Measurements from ENCODE around the gene WNK2. TPM values are rescaled to one million over a fixed set of nuclear protein-coding genes. Genes with fewer than 3 reads are reported as not detected.
A peak's percentile ranks its signal among the peaks of the same experiment; 100 is the strongest.
"Not testable (repeated sequence)": the region's sequence is repeated elsewhere in the genome, so short reads cannot be mapped to it uniquely, and the experiment has no call there.

WNK2 gene
- polyA plus RNA-seq, 3 donors = 0.40 TPM; not detected in 2

GRCh38 chr9:93340091-93340490, 156.2 kb downstream of the WNK2 start:
- no peak overlapping the region for H3K4me2 ChIP-seq (replicated peaks; ENCODE audit: extremely low read depth, low read length, poor library complexity, severe bottlenecking)
- no peak for TF ChIP-seq CTCF (IDR thresholded peaks at IDR 0.05)

GRCh38 chr9:93341820-93342219, 157.9 kb downstream of the WNK2 start:
- H3K4me3 ChIP-seq (replicated peaks in 1 of 3; ENCODE audit: low read depth in 2 of 3, low read length in 3 of 3); H3K4me2 ChIP-seq (replicated peaks; ENCODE audit: extremely low read depth, low read length, poor library complexity, severe bottlenecking); DNase-seq; intact Hi-C loops (cut with micrococcal nuclease); H3K27ac ChIP-seq (ENCODE audit: low read depth in 1 of 2, low read length in 2 of 2); H3K36me3 Mint-ChIP-seq; H3K79me2 ChIP-seq (ENCODE audit: insufficient read depth, low read length); H3K9ac ChIP-seq (ENCODE audit: insufficient read depth, low read length, poor library complexity, severe bottlenecking); H3K4me3 Mint-ChIP-seq; H2AFZ ChIP-seq (ENCODE audit: insufficient read depth, low read depth, low read length, poor library complexity, severe bottlenecking); H4K20me1 ChIP-seq (ENCODE audit: insufficient read depth, low read length); H3K36me3 ChIP-seq (replicated peaks in 1 of 2; ENCODE audit: control insufficient read depth in 1 of 2, insufficient read depth in 2 of 2, low read length in 2 of 2); H3K4me1 Mint-ChIP-seq; H3K27ac Mint-ChIP-seq: not testable (repeated sequence)
- Histone ChIP-seq H3K9me3 (replicated peaks in 1 of 2; ENCODE audit: control insufficient read depth in 1 of 2, insufficient read depth in 1 of 2, low read length in 2 of 2) (peaks cover 21 to 31% of the 10 kb centered on the region in 2 donors), H3K4me1 (ENCODE audit: control insufficient read depth in 1 of 2, insufficient read depth in 2 of 2, low read length in 2 of 2) (peaks cover 6 to 10% of the 10 kb centered on the region in 2 donors), H3K27me3 (ENCODE audit: control insufficient read depth in 2 of 2, insufficient read depth in 2 of 2, low read length in 2 of 2) (peaks cover 22% of the 10 kb centered on the region in 2 donors)
- WGBS (ENCODE audit: insufficient coverage) = no CpG with 5 or more reads among the region's 5 CpGs
- Mint-ChIP-seq H3K27me3 (ENCODE audit: low read depth in 3 of 3) (peaks cover 28 to 35% (median 32%) of the 10 kb centered on the region in 3 donors), H3K9me3 (peaks cover 20 to 43% (median 32%) of the 10 kb centered on the region in 7 donors)

More at GRCh38 chr9:93340091-93340490, 156.2 kb downstream of the WNK2 start:
- no peak for DNase-seq
- Mint-ChIP-seq H3K27ac (no peak overlapping the region), H3K4me1 (no peaks in the 10 kb centered on the region), H3K9me3 (peaks cover 22 to 34% (median 30%) of the 10 kb centered on the region in 7 donors), H3K27me3 (ENCODE audit: low read depth in 3 of 3) (peaks cover 12 to 18% (median 15%) of the 10 kb centered on the region in 3 donors), H3K4me3 (peak overlapping the region in 1 of 2 donors; percentile 29), H3K36me3 (no peaks in the 10 kb centered on the region)
- Histone ChIP-seq H3K9me3 (replicated peaks in 1 of 2; ENCODE audit: control insufficient read depth in 1 of 2, insufficient read depth in 1 of 2, low read length in 2 of 2) (peaks cover 19 to 21% of the 10 kb centered on the region in 2 donors), H3K36me3 (replicated peaks in 1 of 2; ENCODE audit: control insufficient read depth in 1 of 2, insufficient read depth in 2 of 2, low read length in 2 of 2) (no peaks in the 10 kb centered on the region), H3K4me3 (replicated peaks in 1 of 3; ENCODE audit: low read depth in 2 of 3, low read length in 3 of 3) (no peak overlapping the region), H3K27ac (ENCODE audit: low read depth in 1 of 2, low read length in 2 of 2) (no peak overlapping the region), H3K79me2 (ENCODE audit: insufficient read depth, low read length) (no peaks in the 10 kb centered on the region), H4K20me1 (ENCODE audit: insufficient read depth, low read length) (no peaks in the 10 kb centered on the region), H3K4me1 (ENCODE audit: control insufficient read depth in 1 of 2, insufficient read depth in 2 of 2, low read length in 2 of 2) (no peaks in the 10 kb centered on the region), H2AFZ (ENCODE audit: insufficient read depth, low read depth, low read length, poor library complexity, severe bottlenecking) (no peak overlapping the region), H3K9ac (ENCODE audit: insufficient read depth, low read length, poor library complexity, severe bottlenecking) (no peak overlapping the region), H3K27me3 (ENCODE audit: control insufficient read depth in 2 of 2, insufficient read depth in 2 of 2, low read length in 2 of 2) (peaks cover 5% of the 10 kb centered on the region in 2 donors)
- intact Hi-C loops (cut with micrococcal nuclease) = no loop called here
- WGBS (ENCODE audit: insufficient coverage) = 91% methylated on average over 4 of the region's 6 CpGs

GRCh38 chr9:93342428-93342827, 158.5 kb downstream of the WNK2 start:
- H3K4me2 ChIP-seq (replicated peaks; ENCODE audit: extremely low read depth, low read length, poor library complexity, severe bottlenecking); H3K36me3 ChIP-seq (replicated peaks in 1 of 2; ENCODE audit: control insufficient read depth in 1 of 2, insufficient read depth in 2 of 2, low read length in 2 of 2); H4K20me1 ChIP-seq (ENCODE audit: insufficient read depth, low read length); DNase-seq; H3K9ac ChIP-seq (ENCODE audit: insufficient read depth, low read length, poor library complexity, severe bottlenecking); H3K27ac ChIP-seq (ENCODE audit: low read depth in 1 of 2, low read length in 2 of 2); H2AFZ ChIP-seq (ENCODE audit: insufficient read depth, low read depth, low read length, poor library complexity, severe bottlenecking); H3K27ac Mint-ChIP-seq; H3K36me3 Mint-ChIP-seq; H3K4me3 ChIP-seq (replicated peaks in 1 of 3; ENCODE audit: low read depth in 2 of 3, low read length in 3 of 3); intact Hi-C loops (cut with micrococcal nuclease); H3K4me3 Mint-ChIP-seq; H3K4me1 Mint-ChIP-seq; H3K79me2 ChIP-seq (ENCODE audit: insufficient read depth, low read length): not testable (repeated sequence)
- 95% methylated on average over 9 of the region's 11 CpGs for WGBS (ENCODE audit: insufficient coverage)
- peaks cover 18 to 44% (median 27%) of the 10 kb centered on the region in 7 donors for H3K9me3 Mint-ChIP-seq
- peaks cover 26 to 27% of the 10 kb centered on the region in 2 donors for H3K27me3 ChIP-seq (ENCODE audit: control insufficient read depth in 2 of 2, insufficient read depth in 2 of 2, low read length in 2 of 2)
- H3K4me1 ChIP-seq (ENCODE audit: control insufficient read depth in 1 of 2, insufficient read depth in 2 of 2, low read length in 2 of 2) = peaks cover 6 to 10% of the 10 kb centered on the region in 2 donors
- H3K9me3 ChIP-seq (replicated peaks in 1 of 2; ENCODE audit: control insufficient read depth in 1 of 2, insufficient read depth in 1 of 2, low read length in 2 of 2) = peaks cover 18 to 28% of the 10 kb centered on the region in 2 donors
- peaks cover 34 to 41% (median 38%) of the 10 kb centered on the region in 3 donors for H3K27me3 Mint-ChIP-seq (ENCODE audit: low read depth in 3 of 3)

Data from CD14-positive monocyte (primary cell).